Small intestine (tissue), 7 donors: ENCODE measurements around the gene PODXL2. TPM values are rescaled to one million over a fixed set of nuclear protein-coding genes. Genes with fewer than 3 reads are reported as not detected.

Source experiments
- DNase-seq, 2 donors: peaks; one replicate each; pipeline versions ENCODE4 v3.0.0 to v3.0.0-alpha.2; 2013
- FAIRE-seq: peaks from 2 replicates; lab custom pipeline; 2012; peaks lifted over from hg19 to GRCh38; lab: Jason Lieb, UNC
- H3K27ac ChIP-seq, 3 donors: one replicate each; pipeline ENCODE4 v1.5.1; 2013; ENCODE audit warnings: low read length in 2 of 3, mild to moderate bottlenecking in 2 of 3, control low read depth in 1 of 3, inconsistent platforms in 1 of 3, low read depth in 1 of 3, moderate library complexity in 1 of 3
- H3K27me3 ChIP-seq, 3 donors: one replicate each; pipeline ENCODE4 v1.6.1; 2013; ENCODE audit warnings: low read length in 3 of 3, inconsistent platforms in 1 of 3; ENCODE audit not compliant: control insufficient read depth in 3 of 3, insufficient read depth in 3 of 3
- H3K36me3 ChIP-seq, 3 donors: one replicate each; pipeline ENCODE4 v1.6.1; 2013; ENCODE audit warnings: low read length in 3 of 3, inconsistent platforms in 1 of 3, low read depth in 1 of 3, mild to moderate bottlenecking in 1 of 3, moderate library complexity in 1 of 3; ENCODE audit not compliant: control insufficient read depth in 3 of 3, insufficient read depth in 2 of 3
- H3K4me1 ChIP-seq, 3 donors: one replicate each; pipeline ENCODE4 v1.6.1; 2013; ENCODE audit warnings: low read length in 2 of 3, inconsistent platforms in 1 of 3, low read depth in 1 of 3, mild to moderate bottlenecking in 1 of 3, moderate library complexity in 1 of 3; ENCODE audit not compliant: control insufficient read depth in 3 of 3, insufficient read depth in 2 of 3
- H3K4me3 ChIP-seq, 3 donors: one replicate each; pipeline ENCODE4 v1.5.1; 2013; ENCODE audit warnings: low read length in 3 of 3, control low read depth in 1 of 3, inconsistent platforms in 1 of 3, low read depth in 1 of 3, mild to moderate bottlenecking in 1 of 3, moderate library complexity in 1 of 3
- H3K9me3 ChIP-seq, 2 donors: one replicate each; pipeline ENCODE4 v1.6.1; 2013; ENCODE audit warnings: low read depth in 1 of 2, low read length in 1 of 2; ENCODE audit not compliant: control insufficient read depth in 2 of 2, insufficient read depth in 1 of 2
- WGBS, 3 donors: extraction: QIAGEN DNeasy Blood & Tissue Kit; methylation state at CpG; one replicate each; pipeline ENCODE4 v1.1.7; 2013; 5-methylcytosine and 5-hydroxymethylcytosine counted together
- polyA plus RNA-seq, 4 donors: library from polyadenylated mRNA; stranded (reverse) in 3 of 4; unstranded in 1 of 4; fragments of 200-250 nt in 3 of 4; fragments of 120-200 nt in 1 of 4; gene quantifications; one replicate each; pipeline versions ENCODE4 v1.2.1 to v1.2.3, GENCODE V29; 2013
- donor health status: healthy with polysubstance abuse.
- donor health status: control.
- donor health status: control.
- donor health status: Bipolar disorder and iron deficiency.
- donor health status: healthy.

PODXL2 gene
- polyA plus RNA-seq, 4 donors = 1.6 to 17.0 (median 4.2) TPM

- Histone ChIP-seq H3K4me3 (no peak overlapping the region), H3K36me3 (peaks cover 0 to 33% (median 0%) of the 10 kb centered on the region in 3 donors), H3K9me3 (peaks cover 0 to 5% of the 10 kb centered on the region in 2 donors), H3K27me3 (no peaks in the 10 kb centered on the region), H3K27ac (no peak overlapping the region), H3K4me1 (peaks cover 0 to 10% (median 0%) of the 10 kb centered on the region in 3 donors)
- WGBS, 3 donors = 86 to 93% (median 92%) methylated on average over 17 of the region's 17 CpGs
- FAIRE-seq (no peak), DNase-seq (no peak)
Observed at GRCh38 chr3:127720985-127721935, 92.3 kb downstream of the PODXL2 start.

GRCh38 chr3:127722091-127722784 lies 93.3 kb downstream of the PODXL2 start:
- H3K36me3 ChIP-seq = peaks cover 0 to 29% (median 0%) of the 10 kb centered on the region in 3 donors
- H3K27ac ChIP-seq = peak overlapping the region in 1 of 3 donors; percentile 3
- peaks cover 0 to 10% (median 0%) of the 10 kb centered on the region in 3 donors for H3K4me1 ChIP-seq
- FAIRE-seq (no peak), DNase-seq (no peak)
- H3K9me3 ChIP-seq = peaks cover 0 to 5% of the 10 kb centered on the region in 2 donors
- no peaks in the 10 kb centered on the region for H3K27me3 ChIP-seq
- 73 to 83% (median 81%) methylated on average over 13 of the region's 13 CpGs for WGBS, 3 donors
- H3K4me3 ChIP-seq = no peak overlapping the region

Other genes starting within 250 kb of the PODXL2 start
- 10 to 100 TPM; 23.7 to 26.1 (median 25.7) TPM for gene TPRA1, start 38.5 kb upstream of the PODXL2 start, polyA plus RNA-seq
- gene MCM2, start 30.8 kb upstream of the PODXL2 start, polyA plus RNA-seq = 10 to 100 TPM in 2 of 4 donors, 1 to 10 TPM in 2; 2.2 to 28.9 (median 13.5) TPM
- 10 to 100 TPM; 19.2 to 49.4 (median 30.1) TPM for gene ABTB1, start 43.8 kb downstream of the PODXL2 start, polyA plus RNA-seq
- gene MGLL, start 193.3 kb downstream of the PODXL2 start, polyA plus RNA-seq = 10 to 100 TPM; 24.7 to 47.2 (median 43.1) TPM